Activated CD4-positive, alpha-beta T cell treated with anti-CD3 and anti-CD28 coated beads for 4 hours (primary cell): ENCODE results near the gene CXXC5.

Experiments used
- DNase-seq, 2 donors: peaks; one replicate each; pipeline ENCODE4 v3.0.0-alpha.2; 2020

The CXXC5 gene

DNA sequence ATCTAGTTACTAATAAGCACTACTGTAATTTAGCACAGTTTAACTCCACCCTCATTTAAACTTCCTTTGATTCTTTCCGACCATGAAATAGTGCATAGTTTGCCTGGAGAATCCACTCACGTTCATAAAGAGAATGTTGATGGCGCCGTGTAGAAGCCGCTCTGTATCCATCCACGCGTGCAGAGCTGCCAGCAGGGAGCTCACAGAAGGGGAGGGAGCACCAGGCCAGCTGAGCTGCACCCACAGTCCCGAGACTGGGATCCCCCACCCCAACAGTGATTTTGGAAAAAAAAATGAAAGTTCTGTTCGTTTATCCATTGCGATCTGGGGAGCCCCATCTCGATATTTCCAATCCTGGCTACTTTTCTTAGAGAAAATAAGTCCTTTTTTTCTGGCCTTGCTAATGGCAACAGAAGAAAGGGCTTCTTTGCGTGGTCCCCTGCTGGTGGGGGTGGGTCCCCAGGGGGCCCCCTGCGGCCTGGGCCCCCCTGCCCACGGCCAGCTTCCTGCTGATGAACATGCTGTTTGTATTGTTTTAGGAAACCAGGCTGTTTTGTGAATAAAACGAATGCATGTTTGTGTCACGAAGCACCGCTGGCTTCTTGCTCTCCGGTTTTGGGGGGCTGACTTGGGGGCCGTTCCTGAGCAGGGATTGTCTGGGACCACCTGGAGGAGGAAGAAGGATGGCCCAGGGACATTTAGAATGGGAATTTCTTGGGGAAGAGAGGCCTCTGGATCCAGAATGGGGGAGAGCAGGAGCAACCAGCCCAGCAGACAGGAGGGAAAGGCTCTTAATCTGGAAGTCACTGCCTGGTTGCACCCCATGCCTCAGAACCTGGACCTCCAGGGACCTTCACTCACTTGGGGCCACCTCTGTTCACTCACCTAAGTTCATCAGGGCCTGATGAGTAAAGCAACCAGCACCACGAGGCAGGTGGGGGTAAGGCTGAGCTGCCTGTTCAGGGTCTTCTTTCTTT lies 35.4 kb downstream of the CXXC5 start:
- DNase-seq = no peak

DNA sequence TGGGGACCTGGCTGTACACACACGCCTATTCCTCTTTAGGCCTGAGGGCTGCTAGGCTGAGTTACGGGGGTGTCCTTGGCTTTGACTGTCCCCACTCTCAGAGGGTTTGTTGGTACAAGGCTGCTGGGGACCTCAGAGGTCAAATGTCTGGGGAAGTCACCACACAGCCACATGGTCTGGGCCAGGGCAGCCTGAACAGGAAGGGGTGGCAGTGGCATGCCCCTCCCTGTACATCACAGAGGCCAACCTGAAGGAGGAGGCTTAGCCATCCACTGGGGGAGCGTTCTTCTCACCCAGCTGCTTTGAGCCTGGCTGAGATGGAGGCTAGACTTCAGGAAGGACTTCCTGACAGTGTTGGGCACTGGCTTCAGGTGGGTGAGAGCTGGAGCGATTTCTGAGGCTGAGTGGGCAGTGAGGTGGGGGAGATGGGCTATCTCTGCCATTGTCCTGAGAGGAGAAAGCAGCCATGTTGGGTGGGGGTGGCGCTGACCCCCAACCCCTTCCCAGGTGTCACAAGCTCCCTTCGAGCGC lies 36.3 kb downstream of the CXXC5 start:
- DNase-seq = no peak

DNA sequence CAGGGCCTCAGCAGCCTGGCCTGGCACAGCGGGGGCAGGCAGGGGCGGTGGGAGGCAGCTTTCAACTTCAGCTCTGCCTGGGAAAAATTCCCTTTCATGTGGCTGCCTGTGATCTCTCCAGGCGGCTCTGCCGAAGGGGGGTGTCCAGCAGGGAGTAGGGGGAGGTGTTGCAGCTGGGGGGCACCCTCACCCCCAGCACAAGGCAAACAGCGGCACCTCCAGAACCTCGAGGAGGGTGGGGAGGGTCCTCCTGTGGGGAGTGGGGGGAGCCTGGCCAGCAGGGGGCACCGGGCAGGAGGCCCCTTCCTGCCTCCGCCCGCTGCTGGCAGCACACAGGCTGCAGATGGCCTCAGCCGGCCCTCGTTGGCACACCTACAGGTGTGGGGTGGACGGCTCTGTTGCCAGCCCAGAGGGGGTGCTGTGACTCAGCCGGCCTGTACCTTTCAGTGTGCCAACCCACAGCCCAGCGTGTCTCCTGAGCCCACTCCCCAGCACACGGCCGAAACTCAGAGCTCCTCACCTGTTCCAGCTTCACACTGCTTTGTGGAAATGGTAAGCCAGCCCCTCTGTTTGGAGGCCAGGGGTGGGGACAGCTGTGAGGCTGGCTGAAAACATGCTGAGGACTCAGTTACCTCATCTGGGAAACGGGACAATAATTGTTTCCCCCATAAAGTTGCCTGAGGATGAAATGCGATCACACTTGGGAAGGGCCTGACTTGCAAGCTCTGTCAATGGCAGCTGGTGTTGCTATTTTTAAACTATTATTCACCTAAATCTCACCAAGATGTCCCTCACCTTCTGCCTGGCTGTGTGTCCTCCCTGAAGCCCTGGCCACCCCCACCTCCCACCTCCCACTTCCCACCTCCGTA lies 37.0 kb downstream of the CXXC5 start:
- no peak for DNase-seq

DNA sequence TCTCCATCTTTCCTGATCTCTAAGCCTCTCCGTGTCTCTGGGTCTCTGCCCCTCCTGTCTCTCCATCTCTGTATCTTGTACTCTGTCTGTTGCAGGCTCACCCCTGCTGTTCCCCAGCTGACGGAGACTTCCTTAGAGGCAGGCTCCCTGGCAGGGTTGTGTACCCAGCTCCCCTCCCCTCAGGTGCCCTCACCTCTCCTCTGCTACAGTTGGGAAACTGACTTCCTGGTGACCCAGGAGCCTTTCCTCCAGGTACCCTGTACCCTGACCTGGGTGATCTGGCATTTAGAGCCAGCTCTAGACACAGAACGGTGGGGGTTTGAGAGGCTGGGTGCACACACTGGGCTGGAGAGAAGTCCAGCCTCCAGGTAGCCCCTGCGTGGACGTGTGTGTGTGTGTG lies 37.7 kb downstream of the CXXC5 start:
- DNase-seq = no peak

DNA sequence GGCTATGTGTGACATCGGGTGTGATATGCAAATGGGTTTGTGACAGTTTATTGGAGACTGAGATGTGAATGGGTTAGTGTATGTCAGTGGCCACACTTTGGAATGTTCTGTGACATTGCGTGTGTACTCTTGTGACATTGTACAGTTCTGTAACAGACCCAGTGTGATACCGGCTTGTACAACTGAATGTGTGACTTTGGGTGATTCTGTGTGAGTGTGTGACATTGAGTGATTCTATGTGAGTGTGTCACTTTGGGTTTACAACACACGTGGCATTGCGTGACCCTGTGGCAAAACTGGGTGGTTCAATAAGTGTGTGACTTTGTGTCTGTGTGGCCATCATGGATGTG lies 38.2 kb downstream of the CXXC5 start:
- DNase-seq = no peak

DNA sequence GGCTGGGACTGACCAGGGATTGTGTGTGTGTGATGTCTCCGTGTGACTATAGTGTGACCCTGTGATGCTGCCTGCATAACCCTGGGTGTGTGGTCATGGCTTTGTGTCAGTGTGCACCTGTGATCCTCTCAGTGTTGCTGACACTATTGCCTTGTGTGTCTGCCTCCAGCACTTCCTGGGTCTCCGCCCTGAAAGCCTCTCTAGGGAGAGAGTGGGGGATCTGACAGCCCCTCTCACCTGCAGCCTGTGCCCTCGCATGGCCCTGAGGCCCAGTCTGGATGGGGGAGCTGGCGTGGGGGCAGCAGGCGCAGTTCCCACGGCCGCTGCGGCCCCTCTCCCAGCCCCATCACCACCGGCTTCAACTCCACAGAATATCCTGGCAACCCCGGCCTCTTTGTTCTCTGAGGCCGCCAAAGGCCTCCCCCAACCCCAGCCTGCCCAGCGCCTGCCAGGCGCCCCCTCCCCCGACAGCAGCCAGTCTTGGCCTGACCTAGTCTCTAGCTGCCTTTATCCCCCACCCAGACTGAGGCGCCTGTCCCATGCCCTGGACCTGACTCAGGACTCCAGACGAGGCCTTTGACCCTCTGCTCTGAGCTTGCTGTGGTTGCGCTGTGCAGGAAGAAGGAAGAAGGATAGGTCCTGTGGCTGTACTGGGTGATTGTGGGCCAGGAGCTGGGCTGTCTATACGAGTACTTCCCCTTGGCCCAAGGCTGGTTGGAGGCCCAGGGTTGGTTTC lies 38.7 kb downstream of the CXXC5 start:
- DNase-seq = no peak

DNA sequence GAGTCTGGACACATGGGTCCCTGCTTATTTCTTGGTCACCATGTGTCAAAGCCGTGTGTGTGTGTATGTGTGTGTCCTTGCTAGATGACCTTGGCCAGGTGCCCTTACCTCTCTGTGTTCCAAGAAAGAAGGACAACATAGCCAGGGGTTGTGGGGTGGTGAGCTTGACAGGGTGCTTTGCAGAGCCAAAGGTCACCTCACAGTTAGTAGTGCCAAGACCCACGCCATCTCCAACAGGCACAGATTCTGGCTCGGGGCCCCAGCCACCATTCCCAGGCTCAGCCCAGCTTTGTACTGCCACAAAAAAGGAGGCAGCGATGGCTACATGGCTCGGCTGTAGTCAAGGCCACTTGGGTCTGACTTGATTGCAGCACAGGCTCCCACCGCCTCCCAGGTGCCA lies 39.5 kb downstream of the CXXC5 start:
- DNase-seq = no peak

DNA sequence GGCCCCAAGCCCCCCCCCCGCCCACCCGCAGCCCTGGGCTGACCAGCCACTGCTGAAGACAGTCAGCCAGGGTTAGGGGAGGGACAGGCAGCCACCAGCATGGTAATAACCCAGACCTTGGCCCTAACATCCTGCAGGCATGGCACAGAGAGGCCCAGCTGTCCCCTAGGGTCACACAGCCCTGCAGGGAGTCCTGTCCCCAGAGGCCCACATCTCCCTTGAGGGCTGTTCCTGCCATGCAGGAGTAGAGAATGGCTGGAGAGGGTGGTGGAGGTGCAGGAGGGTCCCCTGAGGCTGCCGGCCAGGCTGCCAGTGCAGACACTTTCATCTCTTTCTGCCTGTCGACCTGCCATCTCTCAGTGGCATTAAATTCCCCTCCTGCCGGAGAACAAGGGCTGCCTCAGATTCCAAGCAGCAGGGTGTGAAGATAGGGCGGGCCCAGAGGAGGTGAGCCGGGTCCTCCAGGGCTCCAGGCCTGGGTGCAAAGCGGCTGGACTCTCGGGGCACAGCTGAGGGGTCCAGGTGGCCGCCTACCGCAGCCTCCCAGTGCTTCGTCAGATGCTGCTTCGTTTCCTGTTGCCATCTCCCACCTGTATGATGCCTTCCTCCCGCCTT lies 40.0 kb downstream of the CXXC5 start:
- DNase-seq = no peak

DNA sequence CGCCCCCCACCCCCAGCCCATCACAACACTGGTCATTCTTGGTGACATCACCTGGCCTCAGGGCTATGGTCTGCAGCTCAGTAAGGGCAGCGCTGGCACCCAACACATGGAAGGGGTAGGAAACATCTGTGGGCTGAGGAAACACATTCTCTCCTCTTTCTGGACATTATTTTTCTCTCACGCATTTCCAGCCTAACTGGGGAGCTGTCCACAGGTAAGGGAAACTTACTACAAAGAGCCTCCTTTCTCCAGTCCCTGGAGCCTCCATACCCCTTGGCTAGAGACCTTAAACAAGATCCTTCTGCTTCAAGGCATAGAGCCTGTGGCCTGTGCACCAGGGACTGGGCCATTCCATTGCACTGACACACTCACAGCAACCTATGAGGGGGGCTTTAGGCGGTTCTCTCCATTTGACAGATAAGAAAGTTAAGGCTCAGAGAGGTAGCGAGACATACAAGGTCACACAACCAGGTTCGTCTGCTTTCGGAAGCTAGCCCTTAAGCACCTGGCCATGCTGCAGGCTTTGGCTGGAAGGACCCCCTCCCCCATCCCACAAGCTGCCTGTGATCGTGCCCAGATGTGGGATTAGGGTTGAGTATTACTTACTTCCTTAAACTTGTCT lies 40.7 kb downstream of the CXXC5 start:
- no peak for DNase-seq

DNA sequence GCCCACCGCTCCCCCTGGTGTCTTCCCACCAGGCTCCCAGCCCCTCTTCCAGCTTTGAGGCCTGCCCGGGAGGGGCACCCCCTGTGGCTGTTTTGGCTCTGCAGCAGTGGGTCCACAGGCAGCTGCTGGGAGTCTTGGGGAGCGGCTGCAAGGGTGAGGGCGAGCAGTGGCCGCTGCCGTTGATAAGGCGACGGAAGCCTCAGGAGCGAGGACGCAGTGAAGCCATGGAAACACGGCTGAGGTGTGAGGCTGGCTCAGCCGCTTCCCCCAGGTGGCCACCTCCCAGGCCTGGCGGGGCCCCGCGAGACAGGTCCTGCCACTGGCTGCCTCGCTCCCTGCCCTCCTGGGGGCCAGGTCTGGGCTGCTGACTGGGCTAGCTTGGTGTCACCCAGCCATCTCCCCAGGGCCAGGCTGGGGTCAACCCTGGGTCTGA lies 41.5 kb downstream of the CXXC5 start:
- no peak for DNase-seq

DNA sequence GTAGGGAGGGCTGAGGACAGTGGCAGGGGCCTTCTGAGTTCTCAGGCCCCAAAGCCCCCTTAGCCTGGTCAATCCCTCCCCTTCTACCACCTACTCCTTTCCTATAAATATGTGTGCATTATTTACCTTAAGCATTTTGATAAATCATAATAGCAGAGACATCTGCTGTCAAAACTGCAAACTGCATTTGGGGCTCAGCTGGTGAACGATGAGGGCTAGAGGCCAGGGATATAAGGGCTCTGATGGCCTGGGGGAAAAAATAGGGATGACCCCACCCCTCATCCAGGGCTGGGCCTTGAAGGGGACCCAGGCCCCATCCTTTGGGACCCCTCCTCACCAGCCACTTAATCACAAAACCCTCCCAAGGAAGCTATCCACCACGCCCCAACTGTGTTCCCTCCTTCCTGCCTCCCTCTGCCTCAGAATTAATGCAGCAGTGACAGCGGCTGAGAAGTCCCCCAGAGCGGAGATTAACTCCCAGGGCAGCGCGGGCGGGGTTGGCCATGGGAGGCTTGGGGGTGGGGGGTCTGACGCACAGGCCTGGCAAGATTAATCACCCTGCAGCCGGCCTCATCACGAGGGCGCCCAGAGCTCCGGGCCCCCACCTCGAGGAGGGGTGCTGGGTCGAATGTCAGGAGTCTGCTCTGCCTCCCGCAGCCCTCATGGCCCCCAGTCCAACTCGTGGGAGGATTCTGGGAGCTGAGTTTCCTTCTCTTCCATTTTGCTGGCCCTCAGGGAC lies 42.1 kb downstream of the CXXC5 start:
- no peak for DNase-seq

DNA sequence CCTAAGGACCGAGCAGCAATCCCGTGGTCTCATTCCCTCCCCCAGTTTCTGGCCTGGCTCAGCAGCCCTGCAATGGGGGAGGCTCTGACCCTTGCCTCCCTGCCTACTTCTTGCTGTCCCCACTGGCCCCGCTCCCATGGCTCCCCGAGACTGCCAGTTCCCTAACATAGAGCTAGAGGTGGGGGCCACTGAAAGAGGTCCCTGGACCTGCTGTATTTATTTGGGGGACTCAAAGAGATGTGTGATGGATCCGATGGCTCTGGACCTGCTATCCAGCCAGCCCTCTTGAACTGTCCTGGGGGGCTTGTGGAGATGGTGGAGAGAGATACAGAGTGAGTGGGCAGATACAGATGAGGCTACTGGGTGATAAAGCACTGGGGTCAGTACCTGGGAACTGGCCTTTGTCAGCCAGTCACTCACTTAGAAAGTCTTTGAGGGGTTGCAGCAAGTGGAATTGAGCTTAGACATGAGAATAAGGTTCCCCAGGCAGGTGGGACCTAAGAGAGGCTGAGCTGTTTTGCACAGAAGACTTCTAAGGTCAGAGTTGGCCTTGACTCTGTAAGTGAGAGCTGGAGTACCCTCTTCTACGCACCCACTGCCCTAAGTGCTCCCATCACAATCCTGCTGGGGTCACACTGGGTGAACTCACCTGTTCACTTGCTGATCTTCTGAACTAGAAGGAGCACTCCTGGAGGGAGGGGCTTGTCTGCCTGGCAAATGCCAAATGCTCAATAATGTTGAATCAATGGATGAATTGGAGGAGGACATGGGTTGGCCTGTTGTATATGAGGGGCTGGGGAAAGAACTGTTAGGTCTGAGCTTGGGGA lies 42.9 kb downstream of the CXXC5 start:
- no peak for DNase-seq

DNA sequence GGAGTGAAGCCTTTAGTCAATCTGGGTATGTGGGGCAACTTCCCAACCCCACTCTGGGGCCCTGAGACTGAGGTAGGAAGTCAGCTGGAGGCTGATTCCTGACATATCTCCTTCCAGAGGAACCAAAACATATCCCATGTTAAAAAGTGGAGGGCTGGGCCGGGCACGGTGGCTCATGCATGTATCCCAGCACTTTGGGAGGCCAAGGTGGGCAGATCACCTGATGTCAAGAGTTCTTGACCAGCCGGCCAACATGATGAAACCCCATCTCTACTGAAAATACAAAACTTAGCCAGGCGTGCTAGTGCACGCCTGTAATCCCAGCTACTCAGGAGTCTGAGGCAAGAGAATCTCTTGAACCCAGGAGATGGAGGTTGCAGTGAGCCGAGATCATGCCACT lies 44.0 kb downstream of the CXXC5 start:
- DNase-seq = no peak

DNA sequence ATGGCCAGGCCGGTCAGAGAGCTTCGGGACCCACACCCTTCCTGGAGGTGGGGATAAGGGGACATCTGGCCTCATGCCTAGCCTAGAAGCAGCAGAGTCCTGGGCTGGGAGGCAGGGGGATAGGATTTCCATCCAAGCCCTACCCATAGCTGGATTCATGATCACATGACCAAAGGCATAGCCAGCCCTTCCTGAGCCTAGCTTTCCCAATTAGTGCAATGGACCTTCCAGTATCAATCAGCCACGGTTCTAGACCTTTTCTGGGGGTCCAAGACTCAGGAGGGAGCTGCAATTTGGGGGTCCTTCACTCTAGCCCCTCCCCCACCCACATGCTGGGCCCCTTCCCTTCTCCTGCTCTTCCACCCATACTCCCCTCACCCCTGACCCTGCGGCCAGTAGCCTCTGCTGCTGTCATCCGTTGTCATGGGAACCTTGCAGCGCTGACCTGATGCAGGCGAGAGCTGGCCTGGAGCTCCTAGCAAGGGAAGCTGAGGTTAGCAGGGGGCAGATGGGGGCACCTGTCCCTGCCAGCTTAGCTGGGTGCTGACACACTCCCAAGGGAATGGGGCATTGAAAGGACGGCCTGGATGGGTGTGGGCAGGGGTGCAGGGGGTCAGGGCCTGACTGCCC lies 44.6 kb downstream of the CXXC5 start:
- no peak for DNase-seq

DNA sequence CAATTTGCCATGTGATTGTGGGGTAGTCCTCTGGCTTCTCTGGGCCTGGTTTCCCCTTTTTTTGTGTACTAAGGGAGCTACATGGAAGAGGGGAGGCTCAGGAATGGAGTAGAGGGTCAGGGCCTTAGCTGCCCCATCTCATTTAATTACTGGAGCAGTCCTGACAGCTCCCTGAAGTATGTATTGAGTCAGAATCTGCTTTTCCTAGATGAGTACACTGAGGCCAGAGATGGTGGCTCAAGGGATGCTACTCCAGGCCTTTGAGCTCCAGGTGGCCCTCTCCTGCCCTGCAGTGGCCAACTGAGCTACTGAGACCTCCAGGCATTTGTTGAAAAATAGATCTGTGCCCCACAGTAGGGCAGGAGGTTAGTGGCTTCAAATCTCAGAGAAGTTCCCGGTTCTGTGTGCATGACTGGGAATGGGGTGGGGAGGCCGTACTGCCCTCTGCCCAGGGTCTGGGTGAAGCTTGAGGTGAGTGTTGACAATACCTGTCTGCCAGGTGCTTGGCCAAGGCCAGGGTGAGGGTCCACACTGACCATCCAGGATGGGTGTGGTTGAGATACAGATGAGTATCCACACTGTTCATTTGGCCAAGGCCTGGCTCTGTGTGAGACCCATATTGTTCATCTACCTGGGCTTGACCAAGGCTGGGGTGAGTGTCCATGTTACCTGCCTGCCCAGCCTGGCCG lies 45.7 kb downstream of the CXXC5 start:
- DNase-seq = no peak

DNA sequence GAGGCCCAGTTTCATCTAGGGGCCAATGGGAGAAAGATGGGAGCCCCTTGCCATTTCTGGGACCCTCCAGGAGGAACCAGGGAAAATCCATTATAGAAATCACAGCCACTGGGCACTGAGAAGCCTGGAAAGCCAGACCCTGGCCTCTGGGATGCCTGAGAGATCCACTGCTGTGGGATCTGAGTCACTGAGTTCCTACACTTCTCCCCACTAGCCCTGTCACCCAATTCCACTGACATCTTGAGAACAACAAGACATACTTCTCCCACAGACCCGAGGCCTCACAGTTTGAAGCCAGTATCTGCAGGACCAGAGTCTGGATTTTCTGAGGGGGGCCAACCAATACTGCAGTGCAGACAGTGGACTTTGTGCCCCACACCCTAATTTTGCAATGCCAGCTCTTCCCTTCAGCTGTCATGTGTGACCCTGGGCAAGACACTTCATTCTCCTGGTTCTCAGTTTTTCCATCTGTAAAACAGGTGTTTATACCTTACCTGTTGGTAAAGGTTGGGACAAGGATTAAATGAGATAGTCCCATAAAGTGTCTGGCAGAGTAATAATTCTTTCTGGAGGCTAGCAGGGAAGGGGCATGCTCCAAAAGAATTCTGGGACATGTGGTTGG lies 46.5 kb downstream of the CXXC5 start:
- no peak for DNase-seq

DNA sequence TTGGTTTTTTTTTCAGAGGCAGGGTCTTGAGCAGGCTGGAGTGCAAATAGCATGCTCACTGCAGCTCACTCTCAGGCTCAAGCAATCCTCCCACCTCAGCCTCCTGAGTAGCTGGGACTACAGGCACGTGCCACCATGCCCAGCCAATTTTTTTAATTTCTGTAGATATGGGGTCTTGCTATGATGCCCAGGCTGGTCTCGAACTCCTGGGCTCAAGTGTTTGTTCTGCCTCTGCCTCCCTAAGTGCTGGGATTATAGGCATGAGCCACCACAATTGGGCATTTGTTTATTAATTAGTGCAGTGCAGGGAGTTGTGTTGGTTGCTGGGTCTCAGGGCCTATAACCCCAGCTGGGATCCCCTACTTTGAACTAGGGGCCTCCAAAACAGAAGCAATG lies 47.0 kb downstream of the CXXC5 start:
- DNase-seq = no peak

DNA sequence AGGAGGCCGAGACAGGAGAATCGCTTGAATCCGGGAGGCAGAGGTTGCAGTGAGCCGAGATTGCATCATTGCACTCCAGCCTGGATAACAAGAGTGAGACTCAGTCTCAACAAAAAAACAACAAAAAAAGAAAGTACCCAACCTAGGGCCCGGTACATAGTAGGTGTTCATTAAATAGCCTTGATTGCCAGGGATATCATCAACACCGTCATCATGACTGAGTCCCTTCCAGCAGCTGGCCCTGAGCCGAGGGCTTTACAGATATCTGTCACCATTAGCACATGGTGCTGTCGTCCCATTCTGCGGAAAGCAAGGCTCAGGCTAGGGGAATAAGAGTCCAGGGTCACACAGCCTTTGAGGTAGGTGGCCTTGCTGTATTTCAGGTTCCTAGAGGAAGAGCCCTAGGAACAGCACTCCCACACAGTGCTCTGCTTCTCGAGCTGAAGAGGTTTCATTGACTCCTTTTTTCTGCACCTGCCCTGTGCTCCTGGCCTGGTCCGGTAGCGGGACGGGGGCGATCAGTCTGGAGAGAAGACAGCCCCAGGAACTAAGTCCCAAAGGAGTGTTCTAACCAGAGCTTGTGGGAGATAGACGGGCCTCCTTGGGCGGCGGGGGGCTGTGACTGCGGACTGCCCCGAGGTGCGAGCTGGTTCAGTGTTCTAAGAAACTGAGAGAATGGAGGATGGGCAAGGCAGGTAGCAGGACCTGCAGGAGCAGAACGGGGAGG lies 48.2 kb downstream of the CXXC5 start:
- DNase-seq = no peak
